C4-2B (cell line): ENCODE data around the gene ADGRD1.

Experiments
- H3K27ac ChIP-seq: fragments of 450-650 bp; 2 replicates; pipeline ENCODE4 v1.5.1; 2017
- CTCF ChIP-seq: fragments of 450-650 bp; conservative IDR thresholded peaks from 2 replicates; pipeline ENCODE4 v1.5.1; 2017; ENCODE audit warnings: mild to moderate bottlenecking
- ZFX ChIP-seq: fragments of 450-650 bp; IDR thresholded peaks from 2 replicates; pipeline ENCODE4 v1.6.1; 2017

The ADGRD1 gene

DNA sequence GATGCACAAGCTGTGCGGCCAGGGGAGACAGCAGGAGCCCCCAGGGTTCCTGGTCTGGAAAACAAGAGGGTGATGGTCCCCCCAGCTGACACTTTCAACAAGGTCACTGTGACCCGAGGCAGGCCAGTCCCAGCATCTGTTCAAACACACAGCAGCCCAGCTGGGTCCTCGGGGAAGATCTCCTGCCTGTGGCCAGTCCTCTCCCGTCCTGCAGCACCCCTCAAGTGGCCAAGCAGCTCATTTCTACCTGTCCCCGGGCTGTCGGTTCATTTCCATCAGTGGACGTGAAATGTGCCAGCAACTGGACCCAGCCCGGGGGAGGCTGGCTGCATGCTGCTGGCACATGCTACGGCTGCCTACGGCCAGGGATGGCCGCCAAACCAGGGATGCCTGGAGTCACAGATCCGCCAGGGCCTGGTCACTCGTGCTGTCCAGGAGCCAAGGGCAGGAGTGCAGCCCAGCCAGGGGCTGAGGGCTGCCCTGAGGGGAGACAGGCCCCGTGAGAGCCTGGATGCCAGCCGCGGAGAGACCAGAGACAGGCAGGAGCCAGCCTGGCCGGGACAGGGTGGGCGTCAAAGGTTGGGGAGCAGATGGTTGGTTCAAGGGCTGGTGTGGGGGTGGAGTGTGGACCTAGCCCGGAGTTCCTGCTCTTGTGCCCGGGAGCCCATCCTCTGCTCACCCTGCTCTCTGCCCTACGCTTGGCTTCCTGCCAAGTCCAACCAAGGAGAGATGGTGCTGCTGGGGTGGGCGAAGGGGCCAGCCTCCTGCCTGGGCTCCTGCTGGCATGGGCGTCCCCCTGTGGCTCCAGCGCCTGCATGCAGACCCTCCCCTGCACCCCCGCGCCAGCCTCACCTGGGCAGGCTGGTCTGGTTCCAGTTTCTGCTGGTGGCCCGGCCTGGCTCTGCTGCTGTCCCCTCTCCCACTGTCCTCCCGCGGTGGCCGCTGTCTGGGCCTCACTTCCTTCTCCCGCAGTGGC is 143.8 kb downstream of the ADGRD1 start:
- TF ChIP-seq CTCF (no peak), ZFX (no peak)
- no peak overlapping the region for H3K27ac ChIP-seq

DNA sequence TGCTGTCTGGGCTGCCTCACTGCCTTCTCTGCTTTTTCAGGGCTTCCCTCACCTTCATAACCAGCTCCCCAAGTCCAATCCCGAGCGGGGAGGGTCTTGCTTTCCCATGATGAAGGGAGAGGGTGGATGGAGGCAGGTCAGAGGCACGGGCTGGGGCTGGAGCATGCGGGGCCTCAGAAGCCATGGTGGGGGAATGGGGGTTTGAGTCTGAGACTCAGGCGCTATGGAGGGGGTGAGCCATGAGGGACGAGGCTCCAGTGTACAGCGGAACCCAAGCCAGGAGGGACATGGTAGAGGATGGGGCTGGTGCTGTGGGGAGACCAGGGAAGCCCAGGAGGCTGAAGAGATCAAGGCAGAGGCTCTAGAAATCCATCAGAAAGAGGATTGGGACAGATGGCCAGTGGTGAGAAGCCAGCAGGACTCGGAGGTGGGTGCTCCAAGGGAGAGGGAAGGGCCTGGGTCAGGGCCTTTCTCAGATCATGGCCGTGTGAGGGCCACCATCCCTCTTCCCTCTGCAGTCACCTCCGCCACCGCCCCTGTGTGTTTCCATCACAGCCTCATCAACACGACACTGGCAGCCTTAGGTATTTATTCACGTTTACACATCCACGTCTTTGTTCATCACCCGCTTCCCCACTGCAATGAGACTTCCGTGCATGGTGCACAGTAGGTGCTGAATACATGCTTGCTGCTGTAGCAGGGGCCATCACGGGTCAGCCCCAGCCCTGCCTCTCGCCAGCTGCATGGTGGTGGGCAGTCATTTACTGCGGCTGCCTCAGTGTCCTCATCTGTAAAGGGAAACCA is 144.7 kb downstream of the ADGRD1 start:
- TF ChIP-seq CTCF = no peak
- TF ChIP-seq ZFX = no peak
- H3K27ac ChIP-seq = no peak overlapping the region

DNA sequence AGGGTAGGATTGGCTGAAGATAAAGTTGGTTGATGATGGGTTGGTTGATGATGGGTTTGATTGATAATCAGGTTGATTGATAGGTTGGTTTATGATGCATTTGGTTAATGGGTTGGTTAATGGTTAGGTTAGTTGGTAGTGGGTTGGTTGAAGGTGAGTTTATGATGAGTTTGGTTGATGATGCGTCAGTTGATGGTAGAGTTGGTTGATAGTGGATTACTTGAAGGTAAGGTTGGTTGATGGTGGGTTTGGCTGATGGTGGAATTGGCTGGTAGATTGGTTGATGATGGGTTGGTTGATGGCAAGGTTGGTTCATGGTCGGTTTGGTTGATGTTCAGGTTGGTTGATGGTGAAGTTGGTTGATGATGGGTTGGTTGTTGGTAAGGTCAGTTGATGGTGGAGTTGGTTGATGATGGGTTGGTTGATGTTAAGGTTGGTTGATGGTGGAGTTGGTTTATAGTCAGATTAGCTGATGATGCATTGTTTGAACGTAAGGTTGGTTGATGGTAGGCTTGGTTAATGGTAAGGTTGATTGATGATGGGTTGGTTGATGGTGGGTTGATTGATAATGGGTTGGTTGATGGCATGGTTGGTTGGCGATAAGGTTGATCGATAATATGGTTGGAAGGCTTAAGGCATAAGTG is 146.4 kb downstream of the ADGRD1 start:
- TF ChIP-seq ZFX (no peak), CTCF (no peak)
- H3K27ac ChIP-seq = no peak overlapping the region

GRCh38 chr12:131101006-131101405 is 147.3 kb downstream of the ADGRD1 start:
- no peak for TF ChIP-seq CTCF
- no peak for TF ChIP-seq ZFX
- no peak overlapping the region for H3K27ac ChIP-seq

GRCh38 chr12:131101703-131102492 is 148.2 kb downstream of the ADGRD1 start:
- TF ChIP-seq ZFX (no peak), CTCF (no peak)
- no peak overlapping the region for H3K27ac ChIP-seq

GRCh38 chr12:131102493-131102931 is 148.8 kb downstream of the ADGRD1 start:
- H3K27ac ChIP-seq = no peak overlapping the region
- no peak for TF ChIP-seq ZFX
- no peak for TF ChIP-seq CTCF
